HG03039 (cell line): ENCODE measurements around the gene FAM120B.
A peak's percentile ranks its signal among the peaks of the same experiment; 100 is the strongest.
"Not testable (repeated sequence)": the region's sequence is repeated elsewhere in the genome, so short reads cannot be mapped to it uniquely, and the experiment has no call there.

Experiments used
- ATAC-seq: cut with Tn5 transposase; IDR thresholded peaks from one replicate; pipeline ENCODE4 v1.9.1; 2021; ENCODE audit warnings: mild to moderate bottlenecking, moderate library complexity; ENCODE audit not compliant: unreplicated experiment

FAM120B gene

GRCh38 chr6:170296746-170297575 is 9.6 kb upstream of the FAM120B start:
- ATAC-seq: no peak

- no peak for ATAC-seq
Measured at GRCh38 chr6:170297576-170298330, 8.8 kb upstream of the FAM120B start.

- no peak for ATAC-seq
Measured at GRCh38 chr6:170298688-170299087, 7.9 kb upstream of the FAM120B start.

GRCh38 chr6:170301184-170301583 is 5.4 kb upstream of the FAM120B start:
- no peak for ATAC-seq

- ATAC-seq: no peak
Measured at GRCh38 chr6:170305805-170306323, 694 bp upstream of the FAM120B start.

GRCh38 chr6:170307080-170307545 is 555 bp downstream of the FAM120B start:
- no peak for ATAC-seq

- ATAC-seq: no peak
Measured at GRCh38 chr6:170308761-170309160, 2.2 kb downstream of the FAM120B start.

GRCh38 chr6:170311696-170312095 is 5.1 kb downstream of the FAM120B start:
- ATAC-seq: no peak

GRCh38 chr6:170312876-170313275 is 6.3 kb downstream of the FAM120B start:
- ATAC-seq: no peak

- ATAC-seq: no peak
Measured at GRCh38 chr6:170313716-170314295, 7.2 kb downstream of the FAM120B start.

GRCh38 chr6:170314983-170315382 is 8.4 kb downstream of the FAM120B start:
- no peak for ATAC-seq

- ATAC-seq: no peak
Measured at GRCh38 chr6:170316071-170316470, 9.5 kb downstream of the FAM120B start.

- no peak for ATAC-seq
Measured at GRCh38 chr6:170317076-170317475, 10.5 kb downstream of the FAM120B start.

GRCh38 chr6:170317718-170318117 is 11.2 kb downstream of the FAM120B start:
- no peak for ATAC-seq

- ATAC-seq: no peak
Measured at GRCh38 chr6:170329321-170329720, 22.8 kb downstream of the FAM120B start.

GRCh38 chr6:170335199-170335598 is 28.6 kb downstream of the FAM120B start:
- not testable (repeated sequence) for ATAC-seq

- ATAC-seq: peak; percentile 59
Measured at GRCh38 chr6:170344631-170345576, 38.3 kb downstream of the FAM120B start.

- ATAC-seq: no peak
Measured at GRCh38 chr6:170345662-170346061, 39.1 kb downstream of the FAM120B start.

- ATAC-seq: no peak
Measured at GRCh38 chr6:170346649-170347048, 40.1 kb downstream of the FAM120B start.

- ATAC-seq: no peak
Measured at GRCh38 chr6:170347091-170347490, 40.5 kb downstream of the FAM120B start.
